ENCODE measurements around the gene LDB2.

DNA sequence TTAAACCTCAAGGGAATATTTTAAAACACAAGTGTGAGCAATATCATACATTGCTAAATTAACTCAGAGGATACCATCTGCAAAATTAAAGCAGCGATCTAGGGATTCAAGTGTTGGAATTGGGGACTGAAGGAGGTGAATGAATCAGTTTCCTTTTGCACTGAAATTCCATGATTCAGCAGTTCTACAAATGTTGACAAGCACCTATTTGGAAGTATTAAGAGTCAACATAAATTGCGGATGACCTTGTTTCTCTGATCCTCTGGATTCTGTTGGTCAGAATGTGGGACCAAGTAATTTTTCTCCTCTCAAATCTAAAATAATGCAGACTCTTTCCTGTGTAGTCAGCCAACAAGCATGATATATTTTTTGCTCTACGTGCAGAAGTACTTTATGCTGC is 78.8 kb downstream of the LDB2 start:
- TF ChIP-seq CTCF (IDR thresholded peaks at IDR 0.05): no peak
- no peak for TF ChIP-seq ZFX (IDR thresholded peaks at IDR 0.05; ENCODE audit: borderline replicate concordance)
